HUES6 (cell line): Measurements from ENCODE around the gene TTC28.

Source experiments
- H3K27ac ChIP-seq: 2 replicates; pipeline ENCODE4 v1.7.0; 2013; ENCODE audit warnings: low read depth, mild to moderate bottlenecking, low read length, inconsistent platforms
- H3K27me3 ChIP-seq: 2 replicates; pipeline ENCODE4 v1.6.1; 2013; ENCODE audit warnings: low read length; ENCODE audit not compliant: control insufficient read depth, insufficient read depth
- H3K36me3 ChIP-seq: 2 replicates; pipeline ENCODE4 v1.6.1; 2013; ENCODE audit warnings: low read length; ENCODE audit not compliant: control insufficient read depth, insufficient read depth
- H3K4me1 ChIP-seq: 2 replicates; pipeline ENCODE4 v1.6.1; 2013; ENCODE audit warnings: low read length; ENCODE audit not compliant: control insufficient read depth, insufficient read depth
- H3K4me3 ChIP-seq: 2 replicates; pipeline ENCODE4 v1.5.1; 2013; ENCODE audit warnings: low read depth, low read length
- H3K9ac ChIP-seq: one replicate; pipeline ENCODE4 v1.6.1; 2013; ENCODE audit warnings: mild to moderate bottlenecking, low read length
- H3K9me3 ChIP-seq: 2 replicates; pipeline ENCODE4 v1.6.1; 2013; ENCODE audit warnings: low read depth, low read length; ENCODE audit not compliant: control insufficient read depth, insufficient read depth

Gene TTC28

DNA sequence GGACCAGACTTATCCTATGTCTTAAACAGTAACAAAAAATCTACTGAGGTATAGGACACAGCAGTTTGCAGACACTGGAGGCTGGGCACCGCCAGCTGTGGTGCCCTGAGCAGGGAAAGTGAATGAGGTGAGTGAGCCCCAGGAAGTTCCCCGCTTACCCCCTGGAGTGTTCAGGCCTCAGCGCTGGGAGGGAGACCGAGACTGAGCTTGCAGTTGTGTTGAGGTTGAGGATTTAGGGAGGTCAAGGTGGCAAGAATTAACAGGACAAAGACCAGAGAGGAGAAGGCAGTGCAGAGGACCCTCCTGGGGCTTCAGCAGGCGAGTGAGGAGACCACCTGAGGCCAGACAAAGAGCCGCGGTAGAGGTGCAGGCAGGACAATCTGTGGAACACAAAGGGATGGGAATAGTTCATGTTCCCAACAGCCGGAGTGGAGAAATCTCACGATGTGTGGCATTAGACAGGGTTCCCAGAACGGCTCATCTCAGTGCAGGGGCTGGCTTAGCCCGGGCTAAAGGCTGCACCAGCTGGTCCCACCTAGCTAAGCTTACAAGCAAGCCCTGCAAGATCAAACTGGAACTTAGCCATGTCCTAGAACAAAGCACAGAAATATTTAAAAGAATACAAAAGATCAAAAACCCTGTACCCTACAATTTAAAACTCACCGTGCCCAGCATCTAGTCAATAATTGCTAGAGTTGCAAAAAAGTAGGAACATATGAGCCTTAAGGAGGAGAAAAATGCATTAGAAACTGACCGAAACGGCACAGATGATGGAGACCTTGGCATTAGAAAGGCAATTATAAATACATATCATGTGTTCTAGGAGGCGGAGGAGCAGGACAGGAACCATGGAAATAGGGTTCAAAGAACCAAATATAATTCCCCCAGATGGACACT, 713.2 kb downstream of the TTC28 start:
- Histone ChIP-seq H3K27me3 (no peaks in the 10 kb centered on the region), H3K27ac (no peak overlapping the region), H3K4me1 (peaks cover 11% of the 10 kb centered on the region), H3K9me3 (no peaks in the 10 kb centered on the region), H3K36me3 (no peaks in the 10 kb centered on the region), H3K9ac (no peak overlapping the region), H3K4me3 (no peak overlapping the region)

DNA sequence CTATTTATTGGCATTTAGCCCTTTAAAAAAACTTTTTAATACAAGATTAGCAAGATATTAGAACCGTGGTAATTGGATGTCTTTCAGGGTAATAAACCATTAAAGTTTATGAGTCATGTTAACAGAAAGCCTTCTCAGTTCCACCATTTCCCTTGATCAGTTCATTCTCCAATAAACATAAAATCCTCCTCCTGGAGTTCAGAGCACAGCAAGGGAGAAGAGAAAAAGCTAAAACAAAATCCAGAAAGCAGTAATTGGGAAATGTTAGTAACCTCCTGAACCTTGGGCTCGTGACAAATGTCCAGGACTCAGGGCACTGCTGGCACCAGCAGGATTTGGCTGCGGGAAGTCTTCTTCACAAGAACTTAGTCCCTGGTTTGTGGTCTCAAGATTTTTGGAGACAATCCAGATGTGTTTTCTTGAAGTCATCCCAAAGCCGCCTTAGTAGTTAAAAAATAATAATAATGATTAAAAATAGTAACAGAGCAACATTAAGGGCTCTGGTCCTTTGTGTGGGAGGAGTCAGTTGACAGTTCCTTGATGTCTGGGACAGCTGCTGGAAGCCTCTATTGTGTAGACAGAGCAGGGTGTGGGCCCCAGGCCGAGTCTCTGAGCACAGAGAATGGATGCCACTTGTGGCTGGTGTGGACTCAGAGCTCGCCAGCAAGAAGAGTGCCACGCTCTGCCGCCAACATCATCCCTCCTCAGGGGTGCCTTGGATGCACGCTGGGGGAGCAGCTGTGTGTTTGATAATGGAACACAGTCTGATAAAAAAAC, 717.2 kb downstream of the TTC28 start:
- no peaks in the 10 kb centered on the region for H3K9me3 ChIP-seq
- H3K4me1 ChIP-seq = peaks cover 24% of the 10 kb centered on the region
- no peak overlapping the region for H3K9ac ChIP-seq
- no peak overlapping the region for H3K4me3 ChIP-seq
- H3K27me3 ChIP-seq = no peaks in the 10 kb centered on the region
- H3K36me3 ChIP-seq = no peaks in the 10 kb centered on the region
- H3K27ac ChIP-seq = no peak overlapping the region

DNA sequence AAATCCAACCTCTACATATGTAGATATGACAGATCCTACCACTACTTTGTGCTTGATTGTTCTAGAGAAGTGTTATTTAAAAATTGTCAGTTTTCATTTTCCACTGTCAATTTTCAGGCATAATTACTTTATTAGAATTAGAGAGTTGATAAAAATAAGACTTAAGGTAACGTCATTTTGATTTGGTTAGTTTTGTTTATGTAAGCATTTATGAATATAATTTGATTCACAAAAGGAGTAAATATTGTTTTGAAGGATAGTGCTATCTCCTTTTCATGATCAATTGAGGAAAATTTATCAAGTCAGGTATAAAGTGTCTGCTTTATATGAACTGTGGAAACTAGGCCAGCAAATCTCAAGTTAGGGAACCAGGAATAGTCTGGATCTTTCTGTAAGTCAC, 718.0 kb downstream of the TTC28 start:
- H3K9ac ChIP-seq = no peak overlapping the region

GRCh38 chr22:27961182-27961581, 718.5 kb downstream of the TTC28 start:
- Histone ChIP-seq H3K27me3 (no peaks in the 10 kb centered on the region), H3K27ac (no peak overlapping the region), H3K9ac (no peak overlapping the region), H3K4me1 (peaks cover 21% of the 10 kb centered on the region), H3K36me3 (no peaks in the 10 kb centered on the region), H3K9me3 (no peaks in the 10 kb centered on the region; the same call in 1 of the 2 replicates), H3K4me3 (no peak overlapping the region)

More for the DNA sequence above, 718.0 kb downstream of the TTC28 start:
- no peak overlapping the region for H3K4me3 ChIP-seq
- no peaks in the 10 kb centered on the region for H3K36me3 ChIP-seq
- H3K9me3 ChIP-seq = no peaks in the 10 kb centered on the region
- no peaks in the 10 kb centered on the region for H3K27me3 ChIP-seq
- no peak overlapping the region for H3K27ac ChIP-seq
- peaks cover 24% of the 10 kb centered on the region for H3K4me1 ChIP-seq

GRCh38 chr22:27959335-27960090, 720.1 kb downstream of the TTC28 start:
- H3K36me3 ChIP-seq = no peaks in the 10 kb centered on the region

DNA sequence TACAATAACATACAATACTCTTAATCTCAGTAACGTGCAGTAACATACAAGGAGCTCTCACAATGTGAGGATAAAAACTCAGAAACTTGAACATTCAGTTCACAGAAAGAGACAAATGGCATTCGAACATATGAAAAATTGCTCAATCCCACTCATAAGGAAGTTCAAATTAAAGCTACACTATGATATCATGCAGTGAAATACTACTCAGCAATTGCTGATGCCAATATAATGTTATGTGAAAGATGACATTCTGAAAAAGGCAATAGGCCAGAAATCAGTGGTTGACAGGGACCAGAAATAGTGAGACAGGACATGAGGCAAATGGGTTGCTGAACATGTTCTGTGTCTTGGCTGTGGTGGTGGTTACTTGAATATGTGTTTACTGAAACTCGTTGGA, 726.9 kb downstream of the TTC28 start:
- no peaks in the 10 kb centered on the region for H3K36me3 ChIP-seq
- H3K27ac ChIP-seq = no peak overlapping the region
- no peak overlapping the region for H3K4me3 ChIP-seq
- no peak overlapping the region for H3K9ac ChIP-seq
- no peaks in the 10 kb centered on the region for H3K4me1 ChIP-seq
- H3K9me3 ChIP-seq = no peaks in the 10 kb centered on the region; the same call in 1 of the 2 replicates
- no peaks in the 10 kb centered on the region for H3K27me3 ChIP-seq

More at GRCh38 chr22:27959335-27960090, 720.1 kb downstream of the TTC28 start:
- no peak overlapping the region for H3K4me3 ChIP-seq
- H3K4me1 ChIP-seq = peaks cover 13% of the 10 kb centered on the region
- no peak overlapping the region for H3K27ac ChIP-seq
- no peaks in the 10 kb centered on the region for H3K27me3 ChIP-seq
- no peaks in the 10 kb centered on the region; the same call in 1 of the 2 replicates for H3K9me3 ChIP-seq
- H3K9ac ChIP-seq = no peak overlapping the region

DNA sequence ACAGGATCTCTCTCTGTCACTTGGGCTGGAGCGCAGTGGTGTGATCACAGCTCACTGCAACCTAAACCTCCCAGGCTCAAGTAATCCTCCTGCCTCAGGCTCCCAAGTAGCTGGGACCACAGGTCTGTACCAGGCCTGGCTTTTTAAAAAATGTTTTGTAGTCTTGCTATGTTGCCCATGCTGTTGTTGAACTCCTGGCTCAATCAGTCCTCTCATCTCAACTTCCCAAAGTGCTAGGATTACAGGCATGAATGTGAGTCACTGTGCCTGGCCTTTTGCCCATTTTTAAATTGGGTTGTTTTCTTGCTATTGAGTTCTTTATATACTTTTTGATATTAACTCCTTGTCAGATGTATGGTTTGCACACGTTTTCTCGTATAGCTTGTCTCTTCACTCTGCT, 727.5 kb downstream of the TTC28 start:
- H3K9me3 ChIP-seq = no peaks in the 10 kb centered on the region; the same call in 1 of the 2 replicates
- H3K9ac ChIP-seq = no peak overlapping the region

GRCh38 chr22:27949421-27949820, 730.2 kb downstream of the TTC28 start:
- Histone ChIP-seq H3K36me3 (no peaks in the 10 kb centered on the region), H3K27ac (no peak overlapping the region), H3K27me3 (no peaks in the 10 kb centered on the region), H3K9me3 (no peaks in the 10 kb centered on the region), H3K4me1 (no peaks in the 10 kb centered on the region), H3K4me3 (no peak overlapping the region), H3K9ac (no peak overlapping the region)

More for the DNA sequence above, 727.5 kb downstream of the TTC28 start:
- Histone ChIP-seq H3K4me3 (no peak overlapping the region), H3K36me3 (no peaks in the 10 kb centered on the region), H3K27ac (no peak overlapping the region), H3K4me1 (no peaks in the 10 kb centered on the region), H3K27me3 (no peaks in the 10 kb centered on the region)

DNA sequence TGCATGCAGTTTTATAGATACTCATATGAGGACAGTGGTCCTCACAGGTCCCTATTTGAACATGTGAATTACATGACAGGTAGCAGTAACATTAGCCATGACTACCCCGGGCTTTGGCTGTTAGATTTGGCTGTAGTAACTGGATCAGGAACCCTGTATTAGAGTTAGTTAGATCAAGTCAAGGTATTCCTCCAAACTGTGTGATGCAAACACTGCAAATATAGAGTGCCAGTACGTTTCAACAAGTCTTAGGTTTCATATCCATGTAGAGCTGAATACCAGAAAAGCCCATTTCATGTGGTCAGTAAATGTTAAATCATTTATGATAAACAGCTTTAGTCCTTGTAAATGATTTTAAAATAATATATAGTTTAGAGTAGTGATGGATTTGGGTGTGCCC, 731.1 kb downstream of the TTC28 start:
- Histone ChIP-seq H3K4me1 (no peaks in the 10 kb centered on the region), H3K9me3 (no peaks in the 10 kb centered on the region), H3K27me3 (no peaks in the 10 kb centered on the region)

GRCh38 chr22:27947448-27947847, 732.2 kb downstream of the TTC28 start:
- Histone ChIP-seq H3K9me3 (no peaks in the 10 kb centered on the region), H3K4me3 (no peak overlapping the region), H3K27me3 (no peaks in the 10 kb centered on the region), H3K9ac (no peak overlapping the region), H3K4me1 (no peaks in the 10 kb centered on the region), H3K36me3 (no peaks in the 10 kb centered on the region), H3K27ac (no peak overlapping the region)

More for the DNA sequence above, 731.1 kb downstream of the TTC28 start:
- H3K27ac ChIP-seq = no peak overlapping the region
- no peak overlapping the region for H3K9ac ChIP-seq
- H3K36me3 ChIP-seq = no peaks in the 10 kb centered on the region
- H3K4me3 ChIP-seq = no peak overlapping the region
